NCI-H187 (cell line): ENCODE results near the gene IL20.

Experiments
- DNase-seq, 2 experiments: peaks; one replicate each; lab custom pipeline; 2025; lab: John Stamatoyannopoulos, UW

The IL20 gene

GRCh38 chr1:206903687-206904086 lies 38.3 kb downstream of the IL20 start:
- no peak for DNase-seq

DNA sequence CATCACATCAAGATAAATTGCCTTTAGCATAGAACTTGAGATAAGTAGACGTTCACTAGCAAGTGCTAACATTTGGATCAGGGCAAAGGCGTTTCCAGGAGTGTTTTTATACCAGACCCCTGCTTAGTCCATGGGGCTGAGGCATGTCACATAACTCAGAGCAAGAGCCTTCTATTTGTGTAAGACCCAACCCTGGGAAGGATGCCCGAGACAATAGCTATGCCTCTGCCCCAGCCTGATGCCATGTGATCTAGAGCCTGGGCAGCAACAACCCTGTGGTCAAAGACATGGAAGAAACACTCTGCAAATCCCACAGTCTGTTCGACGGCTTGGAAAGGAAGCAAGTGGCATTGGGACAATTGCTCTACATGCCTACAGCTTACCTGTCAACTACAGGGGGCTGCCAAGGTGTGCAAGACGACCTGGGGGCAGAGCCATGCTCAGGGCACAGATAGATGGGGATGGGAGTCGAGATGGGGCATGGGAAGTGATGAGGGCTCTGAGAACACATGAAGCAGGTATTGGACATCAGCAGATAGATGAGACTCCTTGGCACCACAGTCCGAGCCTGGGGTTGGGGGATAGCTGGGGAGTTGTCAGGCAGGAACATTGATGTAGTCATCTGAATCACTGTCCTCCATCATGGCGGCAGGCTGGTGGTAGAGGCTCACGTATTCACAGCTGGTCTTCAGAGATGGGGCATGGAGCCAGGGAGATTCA lies 39.2 kb downstream of the IL20 start:
- no peak for DNase-seq

- DNase-seq, result no peak
Observed at GRCh38 chr1:206905295-206906164, 40.1 kb downstream of the IL20 start.

DNA sequence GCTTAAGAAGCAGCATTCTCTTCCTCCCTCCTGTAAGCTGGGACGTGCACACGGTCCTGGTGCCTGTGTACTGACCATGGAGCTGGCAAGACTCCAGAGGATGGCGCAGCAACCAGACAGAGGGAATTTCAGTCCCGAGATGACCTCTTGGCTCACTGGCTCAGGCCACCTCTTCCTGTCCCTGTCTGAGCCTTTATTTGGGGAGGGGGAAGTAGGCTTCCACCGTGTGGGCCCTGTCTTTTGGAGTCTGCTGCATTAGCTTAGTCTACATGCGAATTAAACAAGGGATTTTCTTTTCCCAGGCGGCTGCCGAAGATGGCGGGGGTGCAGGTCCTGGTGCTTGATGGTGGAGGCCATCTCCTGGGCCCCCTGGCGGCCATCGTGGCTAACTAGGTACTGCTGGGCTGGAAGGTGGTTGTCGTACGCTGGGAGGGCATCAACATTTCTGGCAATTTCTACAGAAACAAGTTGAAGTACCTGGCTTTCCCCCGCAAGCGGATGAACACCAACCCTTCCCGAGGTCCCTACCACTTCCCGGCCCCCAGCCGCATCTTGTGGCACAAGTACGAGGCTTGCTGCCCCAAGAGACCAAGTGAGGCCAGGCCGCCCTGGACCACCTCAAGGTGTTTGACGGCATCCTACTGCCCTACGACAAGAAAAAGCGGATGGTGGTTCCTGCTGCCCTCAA lies 42.0 kb downstream of the IL20 start:
- no peak for DNase-seq

GRCh38 chr1:206908038-206908437 lies 42.6 kb downstream of the IL20 start:
- no peak for DNase-seq

DNA sequence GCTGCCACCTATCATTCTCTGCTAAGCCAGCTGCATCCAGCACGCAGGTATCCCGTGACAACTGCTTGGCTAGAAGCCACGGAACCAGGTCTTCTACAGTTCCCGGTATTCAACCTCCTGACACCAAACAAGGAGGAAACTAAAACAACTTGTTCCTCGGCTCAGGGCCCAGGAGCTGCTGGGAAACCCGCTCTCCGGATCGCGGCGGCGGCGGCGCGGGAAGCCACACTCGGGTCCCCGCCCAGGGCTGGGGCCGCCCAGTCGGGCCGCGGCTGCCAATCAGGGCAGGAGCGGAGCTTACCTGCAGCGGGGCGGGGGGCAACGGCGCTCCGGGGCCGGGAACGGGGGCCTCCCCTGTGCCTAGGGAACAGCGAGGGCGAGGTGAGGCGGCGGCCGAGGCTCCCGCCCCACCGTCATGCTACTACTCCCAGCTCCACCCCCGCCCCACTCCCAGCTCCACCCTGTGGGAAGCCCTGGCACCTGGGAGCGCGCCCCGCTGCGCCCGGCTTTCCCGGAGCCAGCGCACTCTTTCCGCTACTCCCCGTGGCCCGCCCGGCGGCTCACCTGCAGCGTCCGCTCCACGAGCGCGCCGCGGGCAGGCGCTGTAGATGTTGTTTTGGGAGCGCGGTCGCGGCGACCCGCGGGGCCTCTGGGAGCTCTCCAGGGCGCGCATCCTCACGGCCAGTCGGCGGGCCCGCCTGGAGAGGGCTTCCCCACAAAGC lies 43.9 kb downstream of the IL20 start:
- peak; percentile 82 to 91 for DNase-seq

- DNase-seq, result no peak
Observed at GRCh38 chr1:206909883-206910318, 44.5 kb downstream of the IL20 start.

GRCh38 chr1:206911064-206911663 lies 45.7 kb downstream of the IL20 start:
- DNase-seq, result no peak

GRCh38 chr1:206912445-206913095 lies 47.1 kb downstream of the IL20 start:
- DNase-seq, result peak; percentile 82 to 83

GRCh38 chr1:206913766-206914537 lies 48.5 kb downstream of the IL20 start:
- DNase-seq, result no peak

DNA sequence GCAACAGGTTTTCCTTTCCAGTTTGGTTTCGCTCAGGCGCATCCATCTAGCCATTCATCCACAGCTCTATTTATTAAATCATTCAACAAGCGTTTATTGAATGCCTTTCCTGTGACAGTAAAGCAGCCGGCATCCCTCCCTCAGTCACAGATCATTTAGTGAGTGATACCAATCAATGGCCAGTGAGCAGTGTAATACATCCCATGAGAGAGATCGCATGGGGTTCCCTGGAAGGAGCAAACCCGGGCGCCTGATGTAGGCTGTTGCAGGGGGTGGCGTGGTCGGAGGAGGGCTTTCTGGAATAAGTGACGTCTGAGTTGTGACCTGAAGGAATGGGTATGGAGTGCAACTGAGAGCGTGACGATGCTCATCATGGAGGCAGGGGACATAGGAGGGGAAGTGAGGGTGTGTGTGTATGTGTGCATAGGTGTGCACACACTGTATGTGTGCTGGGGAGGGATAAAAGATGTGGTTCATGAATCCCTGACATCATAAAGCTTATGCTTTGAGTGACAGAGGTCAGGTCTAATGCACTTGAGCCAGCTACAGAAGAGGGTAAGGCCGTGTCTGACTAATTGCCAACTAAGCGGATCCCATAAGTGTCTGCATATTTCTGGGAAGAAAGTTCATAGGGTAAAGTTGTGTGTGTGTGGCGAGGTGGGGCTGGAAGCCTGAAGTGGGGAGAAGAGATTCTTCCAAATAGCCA lies 49.8 kb downstream of the IL20 start:
- DNase-seq, result no peak

DNA sequence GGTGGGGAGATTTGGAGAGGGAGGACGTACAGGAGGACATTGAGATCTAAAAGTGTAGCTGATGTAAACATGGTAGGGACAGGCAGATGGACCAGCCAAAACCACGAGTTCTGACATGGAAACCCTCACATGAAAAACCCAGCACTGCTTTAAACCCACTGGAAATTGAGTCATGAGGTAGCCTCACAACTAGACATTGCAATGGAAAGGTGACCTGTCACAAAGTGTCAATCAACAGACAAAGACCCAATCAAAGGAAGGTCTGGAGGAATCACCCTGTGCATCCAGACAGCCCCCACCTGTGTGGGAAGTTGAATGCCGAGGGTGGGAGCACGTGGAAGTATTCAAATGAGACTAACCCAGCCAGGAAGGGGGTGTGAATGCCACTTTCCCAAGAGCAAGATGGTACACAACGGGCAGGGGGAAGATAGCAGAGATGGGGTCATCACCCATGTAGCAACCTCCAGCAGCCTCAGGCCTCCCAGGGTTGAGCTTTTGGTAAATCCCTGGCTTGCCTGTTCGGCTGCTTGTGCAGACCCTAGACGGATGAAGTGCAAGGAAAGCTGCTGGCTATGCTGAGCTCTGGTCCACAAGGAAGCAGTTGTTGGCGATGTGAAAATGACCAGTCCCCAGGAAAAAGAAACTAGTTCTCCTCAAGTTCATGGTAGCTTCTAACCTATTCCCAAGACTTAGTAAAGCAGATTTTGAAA lies 50.7 kb downstream of the IL20 start:
- DNase-seq, result no peak

DNA sequence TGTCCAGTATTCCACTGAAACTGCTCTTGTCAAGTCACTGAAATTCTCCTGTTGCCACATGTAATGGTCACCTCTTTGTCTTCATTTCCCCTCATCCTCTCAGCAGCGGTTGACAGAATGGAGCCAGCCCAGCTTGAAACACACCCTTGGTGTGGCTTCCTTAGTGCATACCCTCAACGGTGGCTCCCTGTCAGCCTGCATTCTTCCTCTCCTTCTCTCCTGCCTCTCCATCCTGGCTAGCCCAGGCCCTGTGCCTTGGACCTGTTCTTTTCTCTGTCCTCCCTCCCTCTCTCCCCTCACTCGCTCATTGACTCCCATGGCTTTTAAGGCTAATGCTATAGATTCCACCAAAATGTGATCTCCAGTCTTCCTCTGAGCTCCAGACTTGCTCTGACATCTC lies 52.7 kb downstream of the IL20 start:
- no peak for DNase-seq
